Measurements from ENCODE around the gene MET.

The MET gene

DNA sequence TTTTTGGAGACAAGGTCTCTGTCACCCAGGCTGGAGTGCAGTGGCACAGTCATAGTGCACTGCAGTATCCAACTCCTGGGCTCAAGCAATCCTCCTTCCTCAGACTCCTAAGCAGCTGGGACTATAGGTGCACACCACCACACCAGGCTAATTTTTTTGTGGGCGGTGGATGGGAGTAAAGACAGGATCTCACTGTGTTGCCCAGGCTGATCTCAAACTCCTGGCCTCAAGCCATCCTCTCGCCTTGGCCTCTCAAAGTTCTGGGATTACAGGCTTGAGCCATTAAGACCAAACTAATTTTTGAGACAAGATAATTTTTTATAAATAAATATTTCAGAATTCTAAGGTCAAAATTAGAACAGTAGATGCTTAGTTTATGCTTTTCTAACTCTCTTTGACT lies 109.6 kb downstream of the MET start:
- TF ChIP-seq CTCF (IDR thresholded peaks at IDR 0.05; ENCODE audit: low read depth, low read length), result no peak
- DNase-seq (ENCODE audit: extremely low read depth, low read depth), result no peak

DNA sequence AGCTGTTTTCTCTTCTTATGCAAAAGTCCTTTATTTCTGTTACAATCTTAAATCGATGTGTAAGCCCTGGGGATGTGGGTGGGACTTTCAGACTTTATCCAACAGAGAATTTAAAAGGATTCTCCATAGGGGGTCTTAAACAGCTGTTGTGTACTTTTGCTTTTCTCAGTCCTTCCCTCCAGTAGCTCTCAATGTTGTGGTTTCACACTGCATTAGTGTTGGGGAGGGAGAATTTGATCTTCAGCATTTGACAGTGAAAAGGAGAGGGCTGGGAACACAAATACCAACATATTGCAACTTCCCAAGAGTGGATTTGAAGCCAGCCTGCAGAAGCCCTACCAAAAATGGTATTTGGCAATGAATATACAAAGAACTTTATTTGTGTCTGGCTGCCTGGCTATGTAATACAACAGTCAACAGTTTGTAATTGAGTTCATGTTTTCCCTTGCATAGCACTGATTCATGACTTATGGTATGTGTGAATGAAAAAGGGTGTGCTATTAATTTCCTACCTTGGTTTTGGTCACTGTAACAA lies 110.2 kb downstream of the MET start:
- DNase-seq (ENCODE audit: extremely low read depth, low read depth), result no peak
- no peak for TF ChIP-seq CTCF (IDR thresholded peaks at IDR 0.05; ENCODE audit: low read depth, low read length)

- DNase-seq (ENCODE audit: extremely low read depth, low read depth), result no peak
- no peak for TF ChIP-seq CTCF (IDR thresholded peaks at IDR 0.05; ENCODE audit: low read depth, low read length)
These were observed 111.8 kb downstream of the MET start for GRCh38 chr7:116783666-116784318.

GRCh38 chr7:116784647-116785046 lies 112.7 kb downstream of the MET start:
- DNase-seq (ENCODE audit: extremely low read depth, low read depth), result no peak
- TF ChIP-seq CTCF (IDR thresholded peaks at IDR 0.05; ENCODE audit: low read depth, low read length), result no peak

- no peak for DNase-seq (ENCODE audit: extremely low read depth, low read depth)
- TF ChIP-seq CTCF (IDR thresholded peaks at IDR 0.05; ENCODE audit: low read depth, low read length), result no peak
These were observed 113.8 kb downstream of the MET start for GRCh38 chr7:116785843-116786242.

DNA sequence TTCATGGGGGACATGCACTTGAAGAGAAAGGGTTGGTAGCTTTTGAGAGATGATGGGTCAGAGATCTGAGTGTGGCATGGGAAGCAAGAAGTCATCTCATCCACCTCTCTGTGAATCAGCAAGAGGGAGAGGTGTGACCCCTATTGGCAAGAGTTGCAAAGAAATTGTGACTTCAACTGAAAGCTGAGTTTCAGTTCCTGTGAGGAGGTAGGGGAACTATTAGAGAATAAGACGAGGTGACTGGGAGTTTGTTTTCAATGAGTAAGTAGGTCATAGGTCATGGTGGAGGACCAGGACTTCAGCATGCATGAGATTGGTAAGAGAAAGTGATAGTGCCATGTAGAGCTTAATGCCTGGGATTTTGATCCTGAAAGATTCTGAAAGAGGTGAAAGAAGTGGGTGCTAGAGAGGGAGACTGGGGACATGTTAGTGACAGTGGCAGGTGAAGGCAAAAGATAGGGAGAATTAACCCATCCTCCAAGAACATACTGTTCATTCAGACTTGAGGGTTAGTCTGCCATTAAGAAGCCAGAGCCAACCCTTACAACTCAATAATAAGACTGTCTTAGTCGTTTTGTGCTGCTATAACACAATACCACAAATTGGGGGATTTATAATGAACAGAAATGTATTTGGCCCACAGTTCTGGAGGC lies 114.9 kb downstream of the MET start:
- no peak for DNase-seq (ENCODE audit: extremely low read depth, low read depth)
- peak; percentile 24 for TF ChIP-seq CTCF (IDR thresholded peaks at IDR 0.05; ENCODE audit: low read depth, low read length)

- TF ChIP-seq CTCF (IDR thresholded peaks at IDR 0.05; ENCODE audit: low read depth, low read length), result no peak
- DNase-seq (ENCODE audit: extremely low read depth, low read depth), result no peak
These were observed 115.9 kb downstream of the MET start for GRCh38 chr7:116787881-116788280.

All from AG09319 (cell line).